ENCODE results near the gene RGS1. TPM values are rescaled to one million over a fixed set of nuclear protein-coding genes. Genes with fewer than 3 reads are reported as not detected.

RGS1 gene
- total RNA-seq, 1 donor from 2014 or later: not detected

DNA sequence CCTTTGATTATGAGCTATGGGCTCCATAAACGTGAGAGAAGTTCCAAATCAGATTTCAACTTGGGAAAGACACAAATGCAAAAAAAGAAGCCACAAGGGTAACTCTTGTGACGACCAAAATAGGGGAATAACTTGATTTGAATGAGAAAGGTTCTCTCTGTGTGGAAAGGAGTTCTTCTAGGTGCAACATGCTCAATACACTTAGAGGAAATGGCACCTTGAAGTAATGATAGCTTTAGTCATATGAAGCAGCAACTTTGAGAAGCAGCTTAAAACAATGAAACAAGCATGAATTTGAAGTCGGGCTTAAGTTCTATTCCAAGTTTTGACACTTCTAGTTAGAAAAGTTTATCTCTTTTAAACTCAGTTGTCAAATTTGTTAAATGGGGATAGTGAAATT lies 21.8 kb upstream of the RGS1 start:
- no peaks in the 10 kb centered on the region for H3K27me3 Mint-ChIP-seq (ENCODE audit: unreplicated experiment)
- no peaks in the 10 kb centered on the region for H3K9me3 Mint-ChIP-seq (ENCODE audit: unreplicated experiment)
- H3K27ac Mint-ChIP-seq (ENCODE audit: unreplicated experiment): no peak overlapping the region
- no peak for TF ChIP-seq CTCF (IDR thresholded peaks at IDR 0.05; ENCODE audit: partially characterized antibody, unreplicated experiment)
- DNase-seq: no peak
- H3K4me1 Mint-ChIP-seq (ENCODE audit: low read depth, unreplicated experiment): no peaks in the 10 kb centered on the region
- H3K36me3 Mint-ChIP-seq (ENCODE audit: unreplicated experiment): no peaks in the 10 kb centered on the region
- H3K4me3 Mint-ChIP-seq (ENCODE audit: unreplicated experiment): no peak overlapping the region

DNA sequence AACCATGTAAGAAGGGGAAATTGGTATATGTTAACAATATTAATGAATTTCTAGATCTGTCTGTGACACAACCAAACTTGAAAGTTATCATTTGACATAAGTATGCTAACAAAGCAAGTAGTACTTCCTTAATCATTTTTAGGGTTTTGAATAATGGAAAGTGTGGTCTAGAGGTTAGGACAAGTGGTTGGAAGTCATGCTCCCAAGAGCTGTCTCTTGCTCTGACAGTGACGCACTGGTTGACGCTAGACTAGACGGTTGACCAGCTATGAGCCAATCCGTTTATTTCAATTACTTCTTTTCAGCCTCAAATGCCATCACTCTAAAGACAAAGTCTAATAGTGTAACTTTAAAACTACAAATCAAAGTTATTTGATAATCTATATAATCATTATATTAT lies 20.7 kb upstream of the RGS1 start:
- no peaks in the 10 kb centered on the region for H3K36me3 Mint-ChIP-seq (ENCODE audit: unreplicated experiment)
- no peak overlapping the region for H3K4me3 Mint-ChIP-seq (ENCODE audit: unreplicated experiment)
- TF ChIP-seq CTCF (IDR thresholded peaks at IDR 0.05; ENCODE audit: partially characterized antibody, unreplicated experiment): no peak
- H3K9me3 Mint-ChIP-seq (ENCODE audit: unreplicated experiment): no peaks in the 10 kb centered on the region
- no peaks in the 10 kb centered on the region for H3K27me3 Mint-ChIP-seq (ENCODE audit: unreplicated experiment)
- H3K4me1 Mint-ChIP-seq (ENCODE audit: low read depth, unreplicated experiment): no peaks in the 10 kb centered on the region
- no peak for DNase-seq
- no peak overlapping the region for H3K27ac Mint-ChIP-seq (ENCODE audit: unreplicated experiment)

DNA sequence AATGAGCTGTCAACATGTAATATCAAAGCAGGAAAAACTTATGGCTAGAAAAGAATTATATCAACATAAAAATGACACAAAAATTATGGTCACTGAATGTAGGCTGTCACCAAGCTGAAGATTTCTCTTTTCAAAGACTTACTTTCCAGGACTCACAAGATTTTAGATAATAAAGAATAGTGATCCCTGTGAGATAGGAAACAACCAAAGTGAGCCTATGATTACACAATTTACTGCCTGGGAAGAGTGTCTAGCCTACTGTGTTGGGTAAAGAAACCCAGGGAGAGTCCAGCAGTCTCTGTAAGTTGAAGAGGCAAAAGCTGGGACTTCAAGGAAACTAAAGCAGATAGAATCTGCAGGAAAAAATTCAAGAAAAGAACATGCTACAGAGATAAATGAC lies 20.2 kb upstream of the RGS1 start:
- Mint-ChIP-seq H3K4me3 (ENCODE audit: unreplicated experiment) (no peak overlapping the region), H3K4me1 (ENCODE audit: low read depth, unreplicated experiment) (no peaks in the 10 kb centered on the region), H3K9me3 (ENCODE audit: unreplicated experiment) (no peaks in the 10 kb centered on the region), H3K27ac (ENCODE audit: unreplicated experiment) (no peak overlapping the region), H3K36me3 (ENCODE audit: unreplicated experiment) (no peaks in the 10 kb centered on the region), H3K27me3 (ENCODE audit: unreplicated experiment) (no peaks in the 10 kb centered on the region)
- DNase-seq: no peak
- no peak for TF ChIP-seq CTCF (IDR thresholded peaks at IDR 0.05; ENCODE audit: partially characterized antibody, unreplicated experiment)

GRCh38 chr1:192557841-192558595 lies 17.6 kb upstream of the RGS1 start:
- TF ChIP-seq CTCF (IDR thresholded peaks at IDR 0.05; ENCODE audit: partially characterized antibody, unreplicated experiment): no peak
- Mint-ChIP-seq H3K4me3 (ENCODE audit: unreplicated experiment) (no peak overlapping the region), H3K36me3 (ENCODE audit: unreplicated experiment) (no peaks in the 10 kb centered on the region), H3K27ac (ENCODE audit: unreplicated experiment) (no peak overlapping the region), H3K27me3 (ENCODE audit: unreplicated experiment) (no peaks in the 10 kb centered on the region), H3K4me1 (ENCODE audit: low read depth, unreplicated experiment) (peaks cover 3% of the 10 kb centered on the region), H3K9me3 (ENCODE audit: unreplicated experiment) (no peaks in the 10 kb centered on the region)
- no peak for DNase-seq

GRCh38 chr1:192559115-192560006 lies 16.2 kb upstream of the RGS1 start:
- no peaks in the 10 kb centered on the region for H3K9me3 Mint-ChIP-seq (ENCODE audit: unreplicated experiment)
- H3K36me3 Mint-ChIP-seq (ENCODE audit: unreplicated experiment): no peaks in the 10 kb centered on the region
- no peaks in the 10 kb centered on the region for H3K27me3 Mint-ChIP-seq (ENCODE audit: unreplicated experiment)
- peaks cover 3% of the 10 kb centered on the region for H3K4me1 Mint-ChIP-seq (ENCODE audit: low read depth, unreplicated experiment)
- TF ChIP-seq CTCF (IDR thresholded peaks at IDR 0.05; ENCODE audit: partially characterized antibody, unreplicated experiment): no peak
- H3K4me3 Mint-ChIP-seq (ENCODE audit: unreplicated experiment): no peak overlapping the region
- no peak overlapping the region for H3K27ac Mint-ChIP-seq (ENCODE audit: unreplicated experiment)
- DNase-seq: no peak

Data from glutamatergic neuron (in vitro differentiated cells).